Tibial artery (tissue), 4 donors: ENCODE results near the gene PKP3.

Experiments used
- DNase-seq, 2 donors: peaks; one replicate each; pipeline ENCODE4 v3.0.0-alpha.2; 2019
- H3K27ac ChIP-seq, 2 donors: fragments of 200-600 bp; sonication (generic) in 1 of 2; 1 replicate in 1 of 2; 2 replicates in 1 of 2; pipeline ENCODE4 v1.5.1; 2018 to 2019; ENCODE audit warnings: mild to moderate bottlenecking in 1 of 2
- H3K27me3 ChIP-seq, 2 donors: fragments of 200-600 bp; sonication (generic) in 1 of 2; one replicate each; pipeline versions ENCODE4 v1.5.1 to v1.6.0; 2016 to 2019
- H3K36me3 ChIP-seq, 3 donors: fragments of 200-600 bp; sonication (generic) in 2 of 3; one replicate each; pipeline ENCODE4 v1.5.1; 2016 to 2019; ENCODE audit warnings: mild to moderate bottlenecking in 2 of 3
- H3K4me1 ChIP-seq, 4 donors: fragments of 200-600 bp; sonication (generic) in 2 of 4; 1 replicate in 3 of 4; 2 replicates in 1 of 4; pipeline ENCODE4 v1.5.1; 2016 to 2019
- H3K4me3 ChIP-seq, 2 donors: fragments of 200-600 bp; sonication (generic) in 1 of 2; 1 replicate in 1 of 2; 2 replicates in 1 of 2; pipeline ENCODE4 v1.5.1; 2018 to 2019; ENCODE audit warnings: mild to moderate bottlenecking in 2 of 2
- H3K9me3 ChIP-seq, 3 donors: fragments of 200-600 bp; sonication (generic) in 1 of 3; one replicate each; pipeline ENCODE4 v1.5.1; 2016 to 2019
- intact Hi-C: fragments of 100-400 bp; cut with DNase I; formaldehyde crosslinking; loops from one replicate; pipeline ENCODE4 v1.15.0; 2023; ENCODE audit warnings: low total_unique reads
- TF ChIP-seq, protein P1 (sequence below), 2 experiments: fragments of 200-600 bp in 1 of 2; fragments of 450-650 bp in 1 of 2; IDR thresholded peaks; one replicate each; pipeline ENCODE4 v1.5.1; 2017 to 2019; ENCODE audit warnings: antibody characterized with exemption in 2 of 2, mild to moderate bottlenecking in 1 of 2, moderate library complexity in 1 of 2

Gene PKP3

GRCh38 chr11:376531-377173, 17.4 kb upstream of the PKP3 start:
- Histone ChIP-seq H3K27me3 (peaks cover 0 to 64% of the 10 kb centered on the region in 2 donors), H3K4me1 (no peaks in the 10 kb centered on the region), H3K27ac (no peak overlapping the region), H3K9me3 (no peaks in the 10 kb centered on the region), H3K4me3 (no peak overlapping the region), H3K36me3 (no peaks in the 10 kb centered on the region)
- no peak for DNase-seq
- TF ChIP-seq, protein P1, sequence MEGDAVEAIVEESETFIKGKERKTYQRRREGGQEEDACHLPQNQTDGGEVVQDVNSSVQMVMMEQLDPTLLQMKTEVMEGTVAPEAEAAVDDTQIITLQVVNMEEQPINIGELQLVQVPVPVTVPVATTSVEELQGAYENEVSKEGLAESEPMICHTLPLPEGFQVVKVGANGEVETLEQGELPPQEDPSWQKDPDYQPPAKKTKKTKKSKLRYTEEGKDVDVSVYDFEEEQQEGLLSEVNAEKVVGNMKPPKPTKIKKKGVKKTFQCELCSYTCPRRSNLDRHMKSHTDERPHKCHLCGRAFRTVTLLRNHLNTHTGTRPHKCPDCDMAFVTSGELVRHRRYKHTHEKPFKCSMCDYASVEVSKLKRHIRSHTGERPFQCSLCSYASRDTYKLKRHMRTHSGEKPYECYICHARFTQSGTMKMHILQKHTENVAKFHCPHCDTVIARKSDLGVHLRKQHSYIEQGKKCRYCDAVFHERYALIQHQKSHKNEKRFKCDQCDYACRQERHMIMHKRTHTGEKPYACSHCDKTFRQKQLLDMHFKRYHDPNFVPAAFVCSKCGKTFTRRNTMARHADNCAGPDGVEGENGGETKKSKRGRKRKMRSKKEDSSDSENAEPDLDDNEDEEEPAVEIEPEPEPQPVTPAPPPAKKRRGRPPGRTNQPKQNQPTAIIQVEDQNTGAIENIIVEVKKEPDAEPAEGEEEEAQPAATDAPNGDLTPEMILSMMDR (IDR thresholded peaks at IDR 0.05): no peak
- intact Hi-C loops: no loop called here

- no peaks in the 10 kb centered on the region for H3K36me3 ChIP-seq
- intact Hi-C loops: no loop called here
- TF ChIP-seq, protein P1 (IDR thresholded peaks at IDR 0.05): no peak
- DNase-seq: no peak
- H3K27me3 ChIP-seq: peaks cover 0 to 68% of the 10 kb centered on the region in 2 donors
- no peak overlapping the region for H3K27ac ChIP-seq
- H3K9me3 ChIP-seq: no peaks in the 10 kb centered on the region
- H3K4me1 ChIP-seq: no peaks in the 10 kb centered on the region
- H3K4me3 ChIP-seq: no peak overlapping the region
These were observed 16.7 kb upstream of the PKP3 start for GRCh38 chr11:377174-377865.

GRCh38 chr11:377883-378500, 16.0 kb upstream of the PKP3 start:
- intact Hi-C loops: no loop called here
- peaks cover 0 to 64% of the 10 kb centered on the region in 2 donors for H3K27me3 ChIP-seq
- no peak for DNase-seq

GRCh38 chr11:379205-380094, 14.6 kb upstream of the PKP3 start:
- H3K36me3 ChIP-seq: no peaks in the 10 kb centered on the region
- peaks cover 0 to 64% of the 10 kb centered on the region in 2 donors for H3K27me3 ChIP-seq
- H3K4me1 ChIP-seq: no peaks in the 10 kb centered on the region
- TF ChIP-seq, protein P1 (IDR thresholded peaks at IDR 0.05): no peak
- no peak for DNase-seq
- no peaks in the 10 kb centered on the region for H3K9me3 ChIP-seq
- H3K27ac ChIP-seq: no peak overlapping the region
- intact Hi-C loops: no loop called here
- no peak overlapping the region for H3K4me3 ChIP-seq

More at GRCh38 chr11:377883-378500, 16.0 kb upstream of the PKP3 start:
- Histone ChIP-seq H3K9me3 (no peaks in the 10 kb centered on the region), H3K36me3 (no peaks in the 10 kb centered on the region), H3K27ac (no peak overlapping the region), H3K4me1 (no peaks in the 10 kb centered on the region), H3K4me3 (no peak overlapping the region)
- TF ChIP-seq, protein P1 (IDR thresholded peaks at IDR 0.05): no peak

DNA sequence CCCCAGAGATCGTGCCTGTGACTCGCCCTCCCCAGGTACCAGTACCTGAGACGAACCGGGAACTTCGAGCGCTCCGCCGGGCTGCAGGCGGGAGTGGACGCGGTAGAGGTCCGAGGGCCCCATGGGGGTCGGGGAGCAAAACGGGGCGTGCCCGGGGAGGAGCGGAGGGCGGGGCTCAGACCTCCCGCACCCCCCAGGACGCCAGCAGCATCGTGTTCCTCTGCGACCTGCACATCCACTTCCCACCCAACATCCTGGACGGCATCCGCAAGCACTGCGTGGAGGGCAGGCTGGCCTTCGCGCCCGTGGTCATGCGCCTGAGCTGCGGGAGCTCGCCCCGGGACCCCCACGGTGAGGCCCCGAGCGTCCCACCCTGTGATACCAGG, 13.9 kb upstream of the PKP3 start:
- TF ChIP-seq, protein P1 (IDR thresholded peaks at IDR 0.05): no peak
- no peaks in the 10 kb centered on the region for H3K9me3 ChIP-seq
- H3K4me3 ChIP-seq: no peak overlapping the region
- intact Hi-C loops: no loop called here
- H3K27me3 ChIP-seq: peaks cover 0 to 64% of the 10 kb centered on the region in 2 donors
- no peaks in the 10 kb centered on the region for H3K4me1 ChIP-seq
- DNase-seq: no peak
- H3K27ac ChIP-seq: no peak overlapping the region
- H3K36me3 ChIP-seq: no peaks in the 10 kb centered on the region
